SK-N-SH (cell line): ENCODE results near the gene FEZF1. TPM values are rescaled to one million over a fixed set of nuclear protein-coding genes. Genes with fewer than 3 reads are reported as not detected.

ENCODE experiments used
- CTCF ChIA-PET: fragments of 300-600, 350-600 bp; formaldehyde crosslinking; extraction: SDS; loops from one replicate; lab custom pipeline; 2021; lab: Yijun Ruan, JAX
- POLR2A ChIA-PET: fragments of 350-600 bp; sonication (Branson Sonifier 250); formaldehyde crosslinking; extraction: SDS; loops from one replicate; lab custom pipeline; 2020; ENCODE audit warnings: antibody characterized with exemption, inconsistent platforms; lab: Yijun Ruan, JAX
- DNase-seq: peaks from one replicate; pipeline ENCODE4 v3.0.0; 2012
- H2AFZ ChIP-seq: fragments of 200-600 bp; sonication (generic); 2 replicates; pipeline ENCODE4 v1.8.1; 2016; ENCODE audit warnings: antibody characterized with exemption, mild to moderate bottlenecking, low read depth
- H3F3A ChIP-seq: fragments of 200-600 bp; sonication (generic); replicated peaks from 2 replicates; pipeline ENCODE3; 2016; ENCODE audit warnings: antibody characterized with exemption, mild to moderate bottlenecking; ENCODE audit not compliant: insufficient read depth
- H3K27ac ChIP-seq, 2 experiments: fragments of 200-500 bp in 1 of 2; fragments of 200-600 bp in 1 of 2; sonication (Bioruptor generic) in 1 of 2; sonication (generic), shearing (Covaris generic) in 1 of 2; 2 replicates each; pipeline versions ENCODE4 v1.5.1 to v1.6.1; 2014 to 2016; ENCODE audit warnings: low read depth in 2 of 2, inconsistent platforms in 1 of 2, low read length in 1 of 2, mild to moderate bottlenecking in 1 of 2, mixed read lengths in 1 of 2
- H3K27me3 ChIP-seq: fragments of 200-600 bp; sonication (generic), shearing (Covaris generic); 2 replicates; pipeline ENCODE4 v1.6.1; 2016; ENCODE audit warnings: mixed run types; ENCODE audit not compliant: insufficient read depth
- H3K36me3 ChIP-seq, 2 experiments: fragments of 200-500 bp in 1 of 2; fragments of 200-600 bp in 1 of 2; sonication (Bioruptor generic) in 1 of 2; sonication (generic) in 1 of 2; replicated peaks in 1 of 2; 2 replicates each; pipeline versions ENCODE3 to v1.5.1; 2014 to 2016; ENCODE audit warnings: low read length in 1 of 2, mild to moderate bottlenecking in 1 of 2; ENCODE audit not compliant: insufficient read depth in 2 of 2, control insufficient read depth in 1 of 2
- H3K4me1 ChIP-seq, 2 experiments: fragments of 200-500 bp in 1 of 2; fragments of 200-600 bp in 1 of 2; sonication (Bioruptor generic) in 1 of 2; sonication (generic), shearing (Covaris generic) in 1 of 2; 2 replicates each; pipeline versions ENCODE4 v1.5.1 to v1.6.1; 2014 to 2016; ENCODE audit warnings: low read depth in 1 of 2, low read length in 1 of 2, mixed run types in 1 of 2; ENCODE audit not compliant: insufficient read depth in 2 of 2, control insufficient read depth in 1 of 2
- H3K4me2 ChIP-seq: fragments of 200-600 bp; sonication (generic), shearing (Covaris generic); 2 replicates; pipeline ENCODE4 v1.6.1; 2017; ENCODE audit warnings: mixed run types
- H3K4me3 ChIP-seq, 2 experiments: fragments of 200-500 bp in 1 of 2; fragments of 200-600 bp in 1 of 2; sonication (Bioruptor generic) in 1 of 2; sonication (generic), shearing (Covaris generic) in 1 of 2; 2 replicates each; pipeline versions ENCODE4 v1.5.1 to v1.8.1; 2014 to 2016; ENCODE audit warnings: low read depth in 2 of 2, inconsistent platforms in 1 of 2, low read length in 1 of 2, mild to moderate bottlenecking in 1 of 2, mixed read lengths in 1 of 2, moderate library complexity in 1 of 2
- H3K79me2 ChIP-seq: fragments of 200-600 bp; sonication (generic); 2 replicates; pipeline ENCODE4 v1.8.1; 2017; ENCODE audit warnings: mild to moderate bottlenecking; ENCODE audit not compliant: insufficient read depth
- H3K9ac ChIP-seq: fragments of 200-600 bp; sonication (generic); 2 replicates; pipeline ENCODE4 v1.6.1; 2017; ENCODE audit warnings: mixed run types
- H3K9me2 ChIP-seq: fragments of 200-600 bp; sonication (generic); 2 replicates; pipeline ENCODE4 v1.6.1; 2017; ENCODE audit warnings: mixed run types
- H3K9me3 ChIP-seq: fragments of 200-600 bp; sonication (generic); 2 replicates; pipeline ENCODE4 v1.6.1; 2017; ENCODE audit warnings: mixed run types, mild to moderate bottlenecking, moderate library complexity
- H4K20me1 ChIP-seq: fragments of 200-600 bp; sonication (generic); 2 replicates; pipeline ENCODE4 v1.6.1; 2017; ENCODE audit warnings: mild to moderate bottlenecking, mixed run types; ENCODE audit not compliant: insufficient read depth
- EZH2phosphoT487 ChIP-seq: fragments of 200-600 bp; sonication (generic); IDR thresholded peaks from 2 replicates; pipeline ENCODE4 v1.6.1; 2017; ENCODE audit warnings: low read depth, mixed run types, mild to moderate bottlenecking, antibody characterized with exemption, moderate library complexity, borderline replicate concordance
- FOXJ3 ChIP-seq: sonication (generic); formaldehyde crosslinking; IDR thresholded peaks from 2 replicates; pipeline ENCODE4 v1.5.1; 2020; ENCODE audit warnings: mild to moderate bottlenecking, missing genetic modification reagents
- FOXM1 ChIP-seq: IDR thresholded peaks from 2 replicates; pipeline ENCODE4 v1.4.0; 2012; ENCODE audit warnings: low read depth, mild to moderate bottlenecking
- GABPA ChIP-seq: IDR thresholded peaks from 2 replicates; pipeline ENCODE4 v1.4.0; 2012; ENCODE audit warnings: low read depth, mild to moderate bottlenecking
- JUND ChIP-seq: IDR thresholded peaks from 2 replicates; pipeline ENCODE4 v1.4.0; 2012
- MXI1 ChIP-seq: IDR thresholded peaks from 2 replicates; pipeline ENCODE4 v1.6.1; 2012; ENCODE audit warnings: mild to moderate bottlenecking, low read depth, low read length, improper control_type of control experiment
- NRF1 ChIP-seq: IDR thresholded peaks from 2 replicates; pipeline ENCODE4 v1.6.1; 2012; ENCODE audit warnings: low read depth, mild to moderate bottlenecking, low read length
- POLR2AphosphoS5 ChIP-seq: IDR thresholded peaks from 2 replicates; pipeline ENCODE4 v1.6.1; 2012; ENCODE audit warnings: low read depth, low read length
- RFX5 ChIP-seq: IDR thresholded peaks from 2 replicates; pipeline ENCODE4 v1.6.1; 2012; ENCODE audit warnings: mild to moderate bottlenecking, improper control_type of control experiment, low read length
- RXRA ChIP-seq: IDR thresholded peaks from 2 replicates; pipeline ENCODE4 v1.4.0; 2012; ENCODE audit warnings: low read depth, mild to moderate bottlenecking, borderline replicate concordance
- SIN3A ChIP-seq: IDR thresholded peaks from 2 replicates; pipeline ENCODE4 v1.6.1; 2012; ENCODE audit warnings: low read depth, mild to moderate bottlenecking, low read length, moderate library complexity, borderline replicate concordance
- TEAD4 ChIP-seq: IDR thresholded peaks from 2 replicates; pipeline ENCODE4 v1.4.0; 2012; ENCODE audit warnings: mild to moderate bottlenecking, borderline replicate concordance; ENCODE audit not compliant: insufficient read depth
- WGBS: methylation state at CpG from one replicate; pipeline ENCODE4 v1.1.6; 2017; ENCODE audit warnings: low lambda C conversion rate; 5-methylcytosine and 5-hydroxymethylcytosine counted together
- polyA plus RNA-seq, 3 experiments: library from polyadenylated mRNA; depleted of rRNA; stranded (reverse); fragments of >200 nt; gene quantifications; 2 replicates each; pipeline ENCODE4 v1.2.3, GENCODE V29; 2012
- TF ChIP-seq, protein P1 (sequence below): fragments of 150-350 bp; IDR thresholded peaks from 2 replicates; pipeline ENCODE4 v1.6.1; 2017; ENCODE audit warnings: antibody characterized with exemption, low read length, low read depth, borderline replicate concordance
- TF ChIP-seq, protein P2 (sequence below): IDR thresholded peaks from 2 replicates; pipeline ENCODE4 v1.4.0; 2012; ENCODE audit warnings: low read depth

The FEZF1 gene
- polyA plus RNA-seq, 1 of the 3 experiments (the other 2 are of a cell fraction) = not detected

DNA sequence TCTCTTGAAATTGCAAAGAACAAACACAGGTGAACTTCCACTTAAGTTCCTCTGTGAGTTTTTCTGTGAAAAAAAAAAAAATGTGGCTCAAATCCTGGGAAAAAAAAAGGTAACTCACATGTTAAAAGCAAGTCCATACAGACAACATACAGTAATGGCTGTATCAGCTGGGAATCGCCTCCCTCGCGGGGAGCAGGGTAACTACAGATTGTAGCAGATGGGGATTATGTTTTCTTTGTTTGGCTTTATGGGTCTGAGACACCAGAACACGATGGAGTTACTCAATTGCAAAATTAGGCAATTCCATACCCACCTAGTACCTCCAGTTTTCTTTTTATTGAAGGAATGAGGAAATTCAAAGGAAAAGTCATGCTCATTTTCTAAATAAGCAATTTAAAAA lies 42.3 kb downstream of the FEZF1 start:
- no peaks in the 10 kb centered on the region for H3K27me3 ChIP-seq
- ChIA-PET CTCF (no interaction called here), POLR2A (no interaction called here)
- no peaks in the 10 kb centered on the region for H3K79me2 ChIP-seq
- TF ChIP-seq RFX5 (no peak), GABPA (no peak), SIN3A (no peak), FOXM1 (no peak), TEAD4 (no peak)
- TF ChIP-seq, protein P1, sequence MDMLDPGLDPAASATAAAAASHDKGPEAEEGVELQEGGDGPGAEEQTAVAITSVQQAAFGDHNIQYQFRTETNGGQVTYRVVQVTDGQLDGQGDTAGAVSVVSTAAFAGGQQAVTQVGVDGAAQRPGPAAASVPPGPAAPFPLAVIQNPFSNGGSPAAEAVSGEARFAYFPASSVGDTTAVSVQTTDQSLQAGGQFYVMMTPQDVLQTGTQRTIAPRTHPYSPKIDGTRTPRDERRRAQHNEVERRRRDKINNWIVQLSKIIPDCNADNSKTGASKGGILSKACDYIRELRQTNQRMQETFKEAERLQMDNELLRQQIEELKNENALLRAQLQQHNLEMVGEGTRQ = no peak
- TF ChIP-seq, protein P2, sequence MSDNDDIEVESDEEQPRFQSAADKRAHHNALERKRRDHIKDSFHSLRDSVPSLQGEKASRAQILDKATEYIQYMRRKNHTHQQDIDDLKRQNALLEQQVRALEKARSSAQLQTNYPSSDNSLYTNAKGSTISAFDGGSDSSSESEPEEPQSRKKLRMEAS = no peak
- no peak overlapping the region for H3K27ac ChIP-seq
- no peak overlapping the region for H3K4me3 ChIP-seq
- no peaks in the 10 kb centered on the region for H3K9me2 ChIP-seq
- under 1% methylated on average over 4 of the region's 4 CpGs for WGBS
- no peak overlapping the region for H3K9ac ChIP-seq
- H3F3A ChIP-seq = no peaks in the 10 kb centered on the region
- H3K4me1 ChIP-seq = no peaks in the 10 kb centered on the region; a peak in 1 of 4 replicates
- no peaks in the 10 kb centered on the region for H3K36me3 ChIP-seq
- no peak for DNase-seq
- no peak overlapping the region for H2AFZ ChIP-seq
- H3K4me2 ChIP-seq = no peak overlapping the region
- no peaks in the 10 kb centered on the region for H4K20me1 ChIP-seq
- no peaks in the 10 kb centered on the region for H3K9me3 ChIP-seq

- Histone ChIP-seq H3K27ac (no peak overlapping the region), H3K27me3 (no peaks in the 10 kb centered on the region), H3K36me3 (no peaks in the 10 kb centered on the region), H3K4me1 (no peaks in the 10 kb centered on the region; a peak in 1 of 4 replicates), H2AFZ (no peak overlapping the region), H3F3A (no peaks in the 10 kb centered on the region), H3K9ac (no peak overlapping the region), H3K79me2 (no peaks in the 10 kb centered on the region), H3K4me3 (no peak overlapping the region), H3K9me3 (no peaks in the 10 kb centered on the region), H3K4me2 (no peak overlapping the region), H3K9me2 (no peaks in the 10 kb centered on the region), H4K20me1 (no peaks in the 10 kb centered on the region)
- DNase-seq = no peak
- ChIA-PET POLR2A (no interaction called here), CTCF (interaction anchor here (1.1 kb wide), 1 partner anchor 169 kb away, joined by 3 read pairs; no protein-coding TSS in a partner anchor)
- WGBS = 2% methylated on average over 4 of the region's 4 CpGs
- TF ChIP-seq FOXJ3 (CRISPR knock-in tag) = no peak
- no peak for TF ChIP-seq JUND
- TF ChIP-seq EZH2phosphoT487 = no peak
- TF ChIP-seq RXRA = no peak
Observed at GRCh38 chr7:122261442-122261841, 43.1 kb downstream of the FEZF1 start.

DNA sequence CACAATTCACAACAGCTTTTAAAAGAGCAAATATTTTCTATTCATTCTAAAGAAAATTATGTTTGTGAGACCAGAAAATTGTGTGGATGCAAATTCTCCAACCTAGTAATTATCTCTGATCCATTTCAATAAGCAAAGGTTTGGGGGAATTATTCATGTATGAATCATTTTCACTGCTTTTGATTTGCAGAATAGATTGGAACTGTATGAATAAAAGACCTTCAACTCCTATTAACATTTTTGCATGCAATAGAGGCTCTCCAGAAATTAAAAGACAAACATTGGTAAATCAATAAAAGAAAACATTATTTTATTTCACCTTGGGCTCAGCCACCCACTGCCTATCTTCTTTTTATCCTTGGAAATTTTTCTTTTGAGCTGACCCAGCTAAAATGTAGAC lies 43.5 kb downstream of the FEZF1 start:
- no peaks in the 10 kb centered on the region for H4K20me1 ChIP-seq
- H3K79me2 ChIP-seq = no peaks in the 10 kb centered on the region
- no peaks in the 10 kb centered on the region for H3K27me3 ChIP-seq
- no peak overlapping the region for H3K27ac ChIP-seq
- H2AFZ ChIP-seq = no peak overlapping the region
- no peak for DNase-seq
- no peaks in the 10 kb centered on the region; a peak in 1 of 4 replicates for H3K4me1 ChIP-seq
- H3K9ac ChIP-seq = no peak overlapping the region
- no peaks in the 10 kb centered on the region for H3F3A ChIP-seq
- H3K9me2 ChIP-seq = no peaks in the 10 kb centered on the region
- no peaks in the 10 kb centered on the region for H3K36me3 ChIP-seq
- no peaks in the 10 kb centered on the region for H3K9me3 ChIP-seq
- TF ChIP-seq POLR2AphosphoS5 = no peak
- TF ChIP-seq NRF1 = no peak
- TF ChIP-seq RFX5 = no peak
- TF ChIP-seq MXI1 = no peak
- ChIA-PET POLR2A (no interaction called here), CTCF (interaction anchor here (1.1 kb wide), 1 partner anchor 168 kb away, joined by 3 read pairs; no protein-coding TSS in a partner anchor)
- H3K4me3 ChIP-seq = no peak overlapping the region
- H3K4me2 ChIP-seq = no peak overlapping the region
